ENCODE measurements around the gene ZWILCH. TPM values are rescaled to one million over a fixed set of nuclear protein-coding genes. Genes with fewer than 3 reads are reported as not detected.

Gene ZWILCH
- total and polyA plus RNA-seq, 2 experiments from 2014 or later = 51.0 to 64.1 TPM

DNA sequence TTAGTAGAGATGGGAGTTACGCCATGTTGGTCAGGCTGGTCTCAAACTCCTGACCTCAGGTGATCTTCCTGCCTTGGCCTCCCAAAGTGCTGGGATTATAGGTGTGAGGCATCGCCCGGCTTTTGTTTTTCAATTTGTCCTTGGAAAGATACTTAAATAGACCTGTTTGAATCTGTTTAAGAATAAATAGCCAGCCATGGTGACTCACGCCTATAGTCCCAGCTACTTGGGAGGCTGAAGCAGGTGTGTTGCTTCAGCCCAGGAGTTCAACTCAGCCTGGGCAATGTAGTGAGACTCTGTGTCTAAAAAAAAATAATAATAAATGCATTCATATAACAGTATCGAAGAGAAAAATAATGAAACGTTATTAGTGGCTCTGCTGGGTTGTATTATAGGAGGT lies 24.9 kb upstream of the ZWILCH start:
- H3K36me3 Mint-ChIP-seq (ENCODE audit: low read depth) = peaks cover 33% of the 10 kb centered on the region
- Histone ChIP-seq H3K27ac (ENCODE audit: low read depth) (no peak overlapping the region), H3K4me3 (no peak overlapping the region), H4K20me1 (replicated peaks; ENCODE audit: insufficient read depth) (no peaks in the 10 kb centered on the region; the same call in 1 of the 2 replicates), H2AFZ (no peak overlapping the region), H3K79me2 (replicated peaks; ENCODE audit: insufficient read depth) (peaks cover 10% of the 10 kb centered on the region), H3F3A (replicated peaks; ENCODE audit: low read depth) (peaks cover 2% of the 10 kb centered on the region; the same call in 1 of the 2 replicates), H3K9me2 (ENCODE audit: insufficient read depth) (no peaks in the 10 kb centered on the region), H3K4me2 (no peak overlapping the region), H3K36me3 (ENCODE audit: insufficient read depth) (peaks cover 10% of the 10 kb centered on the region), H3K4me1 (ENCODE audit: insufficient read depth) (peaks cover 14% of the 10 kb centered on the region), H3K27me3 (ENCODE audit: insufficient read depth) (no peaks in the 10 kb centered on the region)
- TF ChIP-seq JUNB (IDR thresholded peaks at IDR 0.05; ENCODE audit: unreplicated experiment) = no peak
- TF ChIP-seq, protein P1, sequence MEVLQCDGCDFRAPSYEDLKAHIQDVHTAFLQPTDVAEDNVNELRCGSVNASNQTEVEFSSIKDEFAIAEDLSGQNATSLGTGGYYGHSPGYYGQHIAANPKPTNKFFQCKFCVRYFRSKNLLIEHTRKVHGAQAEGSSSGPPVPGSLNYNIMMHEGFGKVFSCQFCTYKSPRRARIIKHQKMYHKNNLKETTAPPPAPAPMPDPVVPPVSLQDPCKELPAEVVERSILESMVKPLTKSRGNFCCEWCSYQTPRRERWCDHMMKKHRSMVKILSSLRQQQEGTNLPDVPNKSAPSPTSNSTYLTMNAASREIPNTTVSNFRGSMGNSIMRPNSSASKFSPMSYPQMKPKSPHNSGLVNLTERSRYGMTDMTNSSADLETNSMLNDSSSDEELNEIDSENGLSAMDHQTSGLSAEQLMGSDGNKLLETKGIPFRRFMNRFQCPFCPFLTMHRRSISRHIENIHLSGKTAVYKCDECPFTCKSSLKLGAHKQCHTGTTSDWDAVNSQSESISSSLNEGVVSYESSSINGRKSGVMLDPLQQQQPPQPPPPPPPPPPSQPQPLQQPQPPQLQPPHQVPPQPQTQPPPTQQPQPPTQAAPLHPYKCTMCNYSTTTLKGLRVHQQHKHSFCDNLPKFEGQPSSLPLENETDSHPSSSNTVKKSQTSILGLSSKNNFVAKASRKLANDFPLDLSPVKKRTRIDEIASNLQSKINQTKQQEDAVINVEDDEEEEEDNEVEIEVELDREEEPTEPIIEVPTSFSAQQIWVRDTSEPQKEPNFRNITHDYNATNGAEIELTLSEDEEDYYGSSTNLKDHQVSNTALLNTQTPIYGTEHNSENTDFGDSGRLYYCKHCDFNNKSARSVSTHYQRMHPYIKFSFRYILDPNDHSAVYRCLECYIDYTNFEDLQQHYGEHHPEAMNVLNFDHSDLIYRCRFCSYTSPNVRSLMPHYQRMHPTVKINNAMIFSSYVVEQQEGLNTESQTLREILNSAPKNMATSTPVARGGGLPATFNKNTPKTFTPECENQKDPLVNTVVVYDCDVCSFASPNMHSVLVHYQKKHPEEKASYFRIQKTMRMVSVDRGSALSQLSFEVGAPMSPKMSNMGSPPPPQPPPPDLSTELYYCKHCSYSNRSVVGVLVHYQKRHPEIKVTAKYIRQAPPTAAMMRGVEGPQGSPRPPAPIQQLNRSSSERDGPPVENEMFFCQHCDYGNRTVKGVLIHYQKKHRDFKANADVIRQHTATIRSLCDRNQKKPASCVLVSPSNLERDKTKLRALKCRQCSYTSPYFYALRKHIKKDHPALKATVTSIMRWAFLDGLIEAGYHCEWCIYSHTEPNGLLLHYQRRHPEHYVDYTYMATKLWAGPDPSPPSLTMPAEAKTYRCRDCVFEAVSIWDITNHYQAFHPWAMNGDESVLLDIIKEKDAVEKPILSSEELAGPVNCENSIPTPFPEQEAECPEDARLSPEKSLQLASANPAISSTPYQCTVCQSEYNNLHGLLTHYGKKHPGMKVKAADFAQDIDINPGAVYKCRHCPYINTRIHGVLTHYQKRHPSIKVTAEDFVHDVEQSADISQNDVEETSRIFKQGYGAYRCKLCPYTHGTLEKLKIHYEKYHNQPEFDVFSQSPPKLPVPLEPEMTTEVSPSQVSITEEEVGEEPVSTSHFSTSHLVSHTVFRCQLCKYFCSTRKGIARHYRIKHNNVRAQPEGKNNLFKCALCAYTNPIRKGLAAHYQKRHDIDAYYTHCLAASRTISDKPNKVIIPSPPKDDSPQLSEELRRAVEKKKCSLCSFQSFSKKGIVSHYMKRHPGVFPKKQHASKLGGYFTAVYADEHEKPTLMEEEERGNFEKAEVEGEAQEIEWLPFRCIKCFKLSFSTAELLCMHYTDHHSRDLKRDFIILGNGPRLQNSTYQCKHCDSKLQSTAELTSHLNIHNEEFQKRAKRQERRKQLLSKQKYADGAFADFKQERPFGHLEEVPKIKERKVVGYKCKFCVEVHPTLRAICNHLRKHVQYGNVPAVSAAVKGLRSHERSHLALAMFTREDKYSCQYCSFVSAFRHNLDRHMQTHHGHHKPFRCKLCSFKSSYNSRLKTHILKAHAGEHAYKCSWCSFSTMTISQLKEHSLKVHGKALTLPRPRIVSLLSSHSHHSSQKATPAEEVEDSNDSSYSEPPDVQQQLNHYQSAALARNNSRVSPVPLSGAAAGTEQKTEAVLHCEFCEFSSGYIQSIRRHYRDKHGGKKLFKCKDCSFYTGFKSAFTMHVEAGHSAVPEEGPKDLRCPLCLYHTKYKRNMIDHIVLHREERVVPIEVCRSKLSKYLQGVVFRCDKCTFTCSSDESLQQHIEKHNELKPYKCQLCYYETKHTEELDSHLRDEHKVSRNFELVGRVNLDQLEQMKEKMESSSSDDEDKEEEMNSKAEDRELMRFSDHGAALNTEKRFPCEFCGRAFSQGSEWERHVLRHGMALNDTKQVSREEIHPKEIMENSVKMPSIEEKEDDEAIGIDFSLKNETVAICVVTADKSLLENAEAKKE (CRISPR knock-in tag; IDR thresholded peaks at IDR 0.05) = no peak
- TF ChIP-seq STAT1 (IDR thresholded peaks at IDR 0.05; ENCODE audit: unreplicated experiment) = no peak
- no peak for TF ChIP-seq EZH2 (IDR thresholded peaks at IDR 0.05; ENCODE audit: low read depth, unreplicated experiment)
- no peak for TF ChIP-seq NANOG (IDR thresholded peaks at IDR 0.05; ENCODE audit: borderline replicate concordance)
- no peak for TF ChIP-seq POLR2AphosphoS5 (IDR thresholded peaks at IDR 0.05; ENCODE audit: low read depth)
- TF ChIP-seq CREB1 (CRISPR knock-in tag; IDR thresholded peaks at IDR 0.05; ENCODE audit: low read depth) = no peak
- no peak for TF ChIP-seq EZH2phosphoT487 (IDR thresholded peaks at IDR 0.05; ENCODE audit: unreplicated experiment)
- TF ChIP-seq, protein P2, sequence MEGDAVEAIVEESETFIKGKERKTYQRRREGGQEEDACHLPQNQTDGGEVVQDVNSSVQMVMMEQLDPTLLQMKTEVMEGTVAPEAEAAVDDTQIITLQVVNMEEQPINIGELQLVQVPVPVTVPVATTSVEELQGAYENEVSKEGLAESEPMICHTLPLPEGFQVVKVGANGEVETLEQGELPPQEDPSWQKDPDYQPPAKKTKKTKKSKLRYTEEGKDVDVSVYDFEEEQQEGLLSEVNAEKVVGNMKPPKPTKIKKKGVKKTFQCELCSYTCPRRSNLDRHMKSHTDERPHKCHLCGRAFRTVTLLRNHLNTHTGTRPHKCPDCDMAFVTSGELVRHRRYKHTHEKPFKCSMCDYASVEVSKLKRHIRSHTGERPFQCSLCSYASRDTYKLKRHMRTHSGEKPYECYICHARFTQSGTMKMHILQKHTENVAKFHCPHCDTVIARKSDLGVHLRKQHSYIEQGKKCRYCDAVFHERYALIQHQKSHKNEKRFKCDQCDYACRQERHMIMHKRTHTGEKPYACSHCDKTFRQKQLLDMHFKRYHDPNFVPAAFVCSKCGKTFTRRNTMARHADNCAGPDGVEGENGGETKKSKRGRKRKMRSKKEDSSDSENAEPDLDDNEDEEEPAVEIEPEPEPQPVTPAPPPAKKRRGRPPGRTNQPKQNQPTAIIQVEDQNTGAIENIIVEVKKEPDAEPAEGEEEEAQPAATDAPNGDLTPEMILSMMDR (conservative IDR thresholded peaks at IDR 0.05; ENCODE audit: low read depth in 2 of 2) = no peak
- TF ChIP-seq ZNF331 (CRISPR knock-in tag; IDR thresholded peaks at IDR 0.05; ENCODE audit: low read depth) = no peak
- TF ChIP-seq, protein P3, sequence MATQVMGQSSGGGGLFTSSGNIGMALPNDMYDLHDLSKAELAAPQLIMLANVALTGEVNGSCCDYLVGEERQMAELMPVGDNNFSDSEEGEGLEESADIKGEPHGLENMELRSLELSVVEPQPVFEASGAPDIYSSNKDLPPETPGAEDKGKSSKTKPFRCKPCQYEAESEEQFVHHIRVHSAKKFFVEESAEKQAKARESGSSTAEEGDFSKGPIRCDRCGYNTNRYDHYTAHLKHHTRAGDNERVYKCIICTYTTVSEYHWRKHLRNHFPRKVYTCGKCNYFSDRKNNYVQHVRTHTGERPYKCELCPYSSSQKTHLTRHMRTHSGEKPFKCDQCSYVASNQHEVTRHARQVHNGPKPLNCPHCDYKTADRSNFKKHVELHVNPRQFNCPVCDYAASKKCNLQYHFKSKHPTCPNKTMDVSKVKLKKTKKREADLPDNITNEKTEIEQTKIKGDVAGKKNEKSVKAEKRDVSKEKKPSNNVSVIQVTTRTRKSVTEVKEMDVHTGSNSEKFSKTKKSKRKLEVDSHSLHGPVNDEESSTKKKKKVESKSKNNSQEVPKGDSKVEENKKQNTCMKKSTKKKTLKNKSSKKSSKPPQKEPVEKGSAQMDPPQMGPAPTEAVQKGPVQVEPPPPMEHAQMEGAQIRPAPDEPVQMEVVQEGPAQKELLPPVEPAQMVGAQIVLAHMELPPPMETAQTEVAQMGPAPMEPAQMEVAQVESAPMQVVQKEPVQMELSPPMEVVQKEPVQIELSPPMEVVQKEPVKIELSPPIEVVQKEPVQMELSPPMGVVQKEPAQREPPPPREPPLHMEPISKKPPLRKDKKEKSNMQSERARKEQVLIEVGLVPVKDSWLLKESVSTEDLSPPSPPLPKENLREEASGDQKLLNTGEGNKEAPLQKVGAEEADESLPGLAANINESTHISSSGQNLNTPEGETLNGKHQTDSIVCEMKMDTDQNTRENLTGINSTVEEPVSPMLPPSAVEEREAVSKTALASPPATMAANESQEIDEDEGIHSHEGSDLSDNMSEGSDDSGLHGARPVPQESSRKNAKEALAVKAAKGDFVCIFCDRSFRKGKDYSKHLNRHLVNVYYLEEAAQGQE (IDR thresholded peaks at IDR 0.05; ENCODE audit: unreplicated experiment) = no peak
- TF ChIP-seq, protein P4, sequence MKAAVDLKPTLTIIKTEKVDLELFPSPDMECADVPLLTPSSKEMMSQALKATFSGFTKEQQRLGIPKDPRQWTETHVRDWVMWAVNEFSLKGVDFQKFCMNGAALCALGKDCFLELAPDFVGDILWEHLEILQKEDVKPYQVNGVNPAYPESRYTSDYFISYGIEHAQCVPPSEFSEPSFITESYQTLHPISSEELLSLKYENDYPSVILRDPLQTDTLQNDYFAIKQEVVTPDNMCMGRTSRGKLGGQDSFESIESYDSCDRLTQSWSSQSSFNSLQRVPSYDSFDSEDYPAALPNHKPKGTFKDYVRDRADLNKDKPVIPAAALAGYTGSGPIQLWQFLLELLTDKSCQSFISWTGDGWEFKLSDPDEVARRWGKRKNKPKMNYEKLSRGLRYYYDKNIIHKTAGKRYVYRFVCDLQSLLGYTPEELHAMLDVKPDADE (IDR thresholded peaks at IDR 0.05) = no peak
- TF ChIP-seq ZNF114 (CRISPR knock-in tag; IDR thresholded peaks at IDR 0.05) = no peak
- H3K9me3 Mint-ChIP-seq = no peaks in the 10 kb centered on the region
- ATAC-seq (no peak), DNase-seq (ENCODE audit: low spot score) (no peak)
- H3K4me3 Mint-ChIP-seq = no peak overlapping the region
- H3K27ac Mint-ChIP-seq = no peak overlapping the region; the same call in 1 of the 2 replicates
- peaks cover 14% of the 10 kb centered on the region for H3K27me3 Mint-ChIP-seq (ENCODE audit: insufficient read depth, low read depth, poor library complexity)
- H3K4me1 Mint-ChIP-seq = peaks cover 28% of the 10 kb centered on the region

Data from GM23338 (cell line).